CD14-positive monocyte (primary cell): ENCODE measurements around the gene PRELP. TPM values are rescaled to one million over a fixed set of nuclear protein-coding genes. Genes with fewer than 3 reads are reported as not detected.

ENCODE experiments used
- DNase-seq, 3 donors: peaks; one replicate each; pipeline ENCODE4 v3.0.0-alpha.2; 2011 to 2022
- H2AFZ ChIP-seq: 2 replicates; pipeline ENCODE4 v1.6.0; 2012; ENCODE audit warnings: mild to moderate bottlenecking, low read depth, low read length, inconsistent platforms; ENCODE audit not compliant: insufficient read depth, poor library complexity, severe bottlenecking
- H3K27ac ChIP-seq, 2 donors: 1 replicate in 1 of 2; 2 replicates in 1 of 2; pipeline ENCODE4 v1.5.1; 2012 to 2013; ENCODE audit warnings: low read length in 2 of 2, control low read depth in 1 of 2, inconsistent platforms in 1 of 2, low read depth in 1 of 2, mild to moderate bottlenecking in 1 of 2
- H3K27me3 ChIP-seq, 2 donors: one replicate each; pipeline versions ENCODE4 v1.6.0 to v1.6.1; 2011 to 2013; ENCODE audit warnings: low read length in 2 of 2; ENCODE audit not compliant: control insufficient read depth in 2 of 2, insufficient read depth in 2 of 2
- H3K36me3 ChIP-seq, 2 donors: replicated peaks in 1 of 2; 1 replicate in 1 of 2; 2 replicates in 1 of 2; pipeline versions ENCODE4 v1.5.1 to v1.6.1; 2012 to 2013; ENCODE audit warnings: low read length in 2 of 2, control low read depth in 1 of 2, inconsistent platforms in 1 of 2, mild to moderate bottlenecking in 1 of 2; ENCODE audit not compliant: insufficient read depth in 2 of 2, control insufficient read depth in 1 of 2
- H3K4me1 ChIP-seq, 2 donors: 1 replicate in 1 of 2; 2 replicates in 1 of 2; pipeline versions ENCODE4 v1.5.1 to v1.6.1; 2012 to 2013; ENCODE audit warnings: low read length in 2 of 2, control low read depth in 1 of 2, inconsistent platforms in 1 of 2, mild to moderate bottlenecking in 1 of 2, moderate library complexity in 1 of 2; ENCODE audit not compliant: insufficient read depth in 2 of 2, control insufficient read depth in 1 of 2
- H3K4me2 ChIP-seq: replicated peaks from 2 replicates; pipeline ENCODE3; 2012; ENCODE audit warnings: low read length, moderate library complexity, mild to moderate bottlenecking; ENCODE audit not compliant: poor library complexity, severe bottlenecking; ENCODE audit errors: extremely low read depth
- H3K4me3 ChIP-seq, 3 experiments: fragments of 200-600 bp in 1 of 3; sonication (generic) in 1 of 3; replicated peaks in 1 of 3; 1 replicate in 2 of 3; 2 replicates in 1 of 3; pipeline ENCODE4 v1.5.1; 2011 to 2013; ENCODE audit warnings: low read length in 3 of 3, mild to moderate bottlenecking in 3 of 3, control low read depth in 2 of 3, low read depth in 2 of 3, inconsistent platforms in 1 of 3, moderate library complexity in 1 of 3
- H3K79me2 ChIP-seq: 2 replicates; pipeline ENCODE4 v1.6.0; 2012; ENCODE audit warnings: mild to moderate bottlenecking, control low read depth, inconsistent platforms, low read length, moderate library complexity; ENCODE audit not compliant: insufficient read depth
- H3K9ac ChIP-seq: 2 replicates; pipeline ENCODE4 v1.6.0; 2017; ENCODE audit warnings: low read length, mild to moderate bottlenecking; ENCODE audit not compliant: insufficient read depth, poor library complexity, severe bottlenecking
- H3K9me3 ChIP-seq, 2 donors: replicated peaks in 1 of 2; 1 replicate in 1 of 2; 2 replicates in 1 of 2; pipeline versions ENCODE4 v1.5.1 to v1.6.1; 2012 to 2013; ENCODE audit warnings: low read length in 2 of 2, control low read depth in 1 of 2; ENCODE audit not compliant: control insufficient read depth in 1 of 2, insufficient read depth in 1 of 2
- H4K20me1 ChIP-seq: 2 replicates; pipeline ENCODE4 v1.6.0; 2012; ENCODE audit warnings: mild to moderate bottlenecking, low read length, control low read depth, moderate library complexity; ENCODE audit not compliant: insufficient read depth
- H3K27ac Mint-ChIP-seq, 7 donors: one replicate each; pipeline ENCODE4 v1.8.0; 2020; ENCODE audit warnings: mild to moderate bottlenecking in 7 of 7, mixed read lengths in 7 of 7, moderate library complexity in 6 of 7, inconsistent platforms in 2 of 7
- H3K27me3 Mint-ChIP-seq, 3 donors: one replicate each; pipeline ENCODE4 v1.8.0; 2021 to 2022; ENCODE audit warnings: low read depth in 3 of 3, mild to moderate bottlenecking in 3 of 3, mixed read lengths in 3 of 3, moderate library complexity in 3 of 3, inconsistent platforms in 1 of 3
- H3K36me3 Mint-ChIP-seq, 2 donors: one replicate each; pipeline ENCODE4 v1.8.0; 2020; ENCODE audit warnings: mixed read lengths in 2 of 2, inconsistent platforms in 1 of 2, mild to moderate bottlenecking in 1 of 2
- H3K4me1 Mint-ChIP-seq: one replicate; pipeline ENCODE4 v1.8.0; 2020; ENCODE audit warnings: mild to moderate bottlenecking, mixed read lengths
- H3K4me3 Mint-ChIP-seq, 2 donors: one replicate each; pipeline ENCODE4 v1.8.0; 2020; ENCODE audit warnings: mild to moderate bottlenecking in 2 of 2, mixed read lengths in 2 of 2, moderate library complexity in 1 of 2
- H3K9me3 Mint-ChIP-seq, 7 donors: one replicate each; pipeline ENCODE4 v1.8.0; 2020 to 2022; ENCODE audit warnings: mixed read lengths in 7 of 7, mild to moderate bottlenecking in 6 of 7, moderate library complexity in 6 of 7, inconsistent platforms in 2 of 7
- WGBS: methylation state at CpG from one replicate; pipeline ENCODE4 v1.1.5; 2013; ENCODE audit warnings: missing lambda C conversion rate; ENCODE audit not compliant: insufficient coverage; 5-methylcytosine and 5-hydroxymethylcytosine counted together
- intact Hi-C, 2 donors: fragments of 100-400 bp; cut with micrococcal nuclease; formaldehyde crosslinking; loops; one replicate each; pipeline versions ENCODE4 v1.15.0 to v1.15.1; 2023
- polyA plus RNA-seq, 3 donors: library from polyadenylated mRNA; depleted of rRNA in 1 of 3; unstranded in 2 of 3; stranded (reverse) in 1 of 3; fragments of 300-500 nt in 2 of 3; fragments of >200 nt in 1 of 3; fragmentation: Illumina TruSeq in 2 of 3; gene quantifications; 1 replicate in 2 of 3; 2 replicates in 1 of 3; pipeline ENCODE4 v1.2.3, GENCODE V29; 2012 to 2021
- TF ChIP-seq, protein P1 (sequence below): fragments of 200-600 bp; IDR thresholded peaks from one replicate; pipeline ENCODE4 v1.8.0; 2022; ENCODE audit warnings: antibody characterized with exemption, mild to moderate bottlenecking

The PRELP gene
- polyA plus RNA-seq, 3 donors = not detected

- Histone ChIP-seq H3K9ac (no peak overlapping the region), H3K79me2 (no peaks in the 10 kb centered on the region), H3K27ac (no peak overlapping the region), H3K36me3 (no peaks in the 10 kb centered on the region), H4K20me1 (no peaks in the 10 kb centered on the region), H3K4me2 (no peak overlapping the region), H3K4me3 (no peak overlapping the region), H3K27me3 (no peaks in the 10 kb centered on the region), H3K9me3 (no peaks in the 10 kb centered on the region), H2AFZ (no peak overlapping the region), H3K4me1 (peaks cover 0 to 16% of the 10 kb centered on the region in 2 donors)
- Mint-ChIP-seq H3K27ac (no peak overlapping the region), H3K4me3 (no peak overlapping the region), H3K27me3 (peaks cover 2 to 6% (median 4%) of the 10 kb centered on the region in 3 donors), H3K9me3 (peaks cover 0 to 3% (median 0%) of the 10 kb centered on the region in 7 donors), H3K36me3 (no peaks in the 10 kb centered on the region), H3K4me1 (peaks cover 10% of the 10 kb centered on the region)
- intact Hi-C loops = no loop called here
- no peak for DNase-seq
- no CpG with 5 or more reads among the region's 3 CpGs for WGBS
- TF ChIP-seq, protein P1, sequence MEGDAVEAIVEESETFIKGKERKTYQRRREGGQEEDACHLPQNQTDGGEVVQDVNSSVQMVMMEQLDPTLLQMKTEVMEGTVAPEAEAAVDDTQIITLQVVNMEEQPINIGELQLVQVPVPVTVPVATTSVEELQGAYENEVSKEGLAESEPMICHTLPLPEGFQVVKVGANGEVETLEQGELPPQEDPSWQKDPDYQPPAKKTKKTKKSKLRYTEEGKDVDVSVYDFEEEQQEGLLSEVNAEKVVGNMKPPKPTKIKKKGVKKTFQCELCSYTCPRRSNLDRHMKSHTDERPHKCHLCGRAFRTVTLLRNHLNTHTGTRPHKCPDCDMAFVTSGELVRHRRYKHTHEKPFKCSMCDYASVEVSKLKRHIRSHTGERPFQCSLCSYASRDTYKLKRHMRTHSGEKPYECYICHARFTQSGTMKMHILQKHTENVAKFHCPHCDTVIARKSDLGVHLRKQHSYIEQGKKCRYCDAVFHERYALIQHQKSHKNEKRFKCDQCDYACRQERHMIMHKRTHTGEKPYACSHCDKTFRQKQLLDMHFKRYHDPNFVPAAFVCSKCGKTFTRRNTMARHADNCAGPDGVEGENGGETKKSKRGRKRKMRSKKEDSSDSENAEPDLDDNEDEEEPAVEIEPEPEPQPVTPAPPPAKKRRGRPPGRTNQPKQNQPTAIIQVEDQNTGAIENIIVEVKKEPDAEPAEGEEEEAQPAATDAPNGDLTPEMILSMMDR = no peak
Measured at GRCh38 chr1:203528063-203528462, 52.5 kb downstream of the PRELP start.

DNA sequence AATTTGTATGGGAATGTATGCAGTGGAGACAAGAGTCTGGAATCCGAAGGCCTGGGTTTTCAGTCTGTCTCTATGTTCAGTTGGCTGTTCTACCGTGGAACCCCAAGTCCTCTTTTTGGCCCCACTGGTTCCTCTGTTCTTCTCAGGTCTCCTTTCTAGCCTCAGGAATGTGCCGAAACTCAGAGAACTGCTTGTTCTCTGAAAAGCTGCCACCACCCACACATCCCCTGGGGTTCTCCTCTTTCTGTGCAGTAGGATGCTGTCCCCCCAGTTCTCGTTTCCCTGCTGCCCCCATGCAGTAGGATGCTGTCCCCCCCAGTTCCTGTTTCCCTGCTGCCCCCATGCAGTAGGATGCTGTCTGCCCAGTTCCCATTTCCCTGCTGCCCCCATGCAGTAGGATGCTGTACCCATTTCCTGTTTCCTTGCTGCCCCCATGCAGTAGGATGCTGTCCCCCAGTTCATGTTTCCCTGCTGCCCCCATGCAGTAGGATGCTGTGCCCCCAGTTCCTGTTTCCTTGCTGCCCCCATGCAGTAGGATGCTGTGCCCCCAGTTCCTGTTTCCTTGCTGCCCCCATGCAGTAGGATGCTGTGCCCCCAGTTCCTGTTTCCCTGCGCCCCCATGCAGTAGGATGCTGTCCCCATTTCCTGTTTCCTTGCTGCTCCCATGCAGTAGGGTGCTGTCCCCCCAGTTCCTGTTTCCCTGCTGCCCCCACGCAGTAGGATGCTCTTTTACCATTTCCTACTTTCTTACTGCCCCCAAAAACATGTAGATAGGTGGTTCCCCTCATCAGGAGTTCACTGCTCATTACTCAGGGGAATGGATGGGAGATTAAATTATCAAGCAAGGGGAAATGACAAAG is 53.6 kb downstream of the PRELP start:
- Histone ChIP-seq H3K4me1 (peaks cover 0 to 16% of the 10 kb centered on the region in 2 donors), H3K9ac (no peak overlapping the region), H3K4me2 (no peak overlapping the region), H3K4me3 (no peak overlapping the region), H4K20me1 (no peaks in the 10 kb centered on the region), H3K36me3 (no peaks in the 10 kb centered on the region), H3K9me3 (no peaks in the 10 kb centered on the region), H3K27me3 (no peaks in the 10 kb centered on the region), H3K27ac (no peak overlapping the region), H2AFZ (no peak overlapping the region), H3K79me2 (no peaks in the 10 kb centered on the region)
- peaks cover 0 to 3% (median 0%) of the 10 kb centered on the region in 7 donors for H3K9me3 Mint-ChIP-seq
- no peak overlapping the region for H3K4me3 Mint-ChIP-seq
- TF ChIP-seq, protein P1 = no peak
- intact Hi-C loops = no loop called here
- H3K36me3 Mint-ChIP-seq = no peaks in the 10 kb centered on the region
- peaks cover 9% of the 10 kb centered on the region for H3K4me1 Mint-ChIP-seq
- peaks cover 2 to 6% (median 4%) of the 10 kb centered on the region in 3 donors for H3K27me3 Mint-ChIP-seq
- WGBS = 71% methylated on average over 3 of the region's 6 CpGs
- peak overlapping the region in 3 of 7 donors; percentile 41 to 76 (median 63) for H3K27ac Mint-ChIP-seq
- peak; percentile 27 to 40 (median 39) for DNase-seq
